Left hindlimb (tissue), 1 donor: ENCODE data around the gene DDX51.

ENCODE experiments used
- DNase-seq: peaks from one replicate; pipeline ENCODE4 v3.0.0-alpha.2; 2018

The DDX51 gene

GRCh38 chr12:132152953-132153352, 8.8 kb upstream of the DDX51 start:
- DNase-seq, result no peak

- DNase-seq, result no peak
Measured at GRCh38 chr12:132152411-132152821, 8.3 kb upstream of the DDX51 start.

GRCh38 chr12:132151766-132152410, 7.8 kb upstream of the DDX51 start:
- DNase-seq, result no peak

- DNase-seq, result no peak
Measured at GRCh38 chr12:132151145-132151765, 7.1 kb upstream of the DDX51 start.

DNA sequence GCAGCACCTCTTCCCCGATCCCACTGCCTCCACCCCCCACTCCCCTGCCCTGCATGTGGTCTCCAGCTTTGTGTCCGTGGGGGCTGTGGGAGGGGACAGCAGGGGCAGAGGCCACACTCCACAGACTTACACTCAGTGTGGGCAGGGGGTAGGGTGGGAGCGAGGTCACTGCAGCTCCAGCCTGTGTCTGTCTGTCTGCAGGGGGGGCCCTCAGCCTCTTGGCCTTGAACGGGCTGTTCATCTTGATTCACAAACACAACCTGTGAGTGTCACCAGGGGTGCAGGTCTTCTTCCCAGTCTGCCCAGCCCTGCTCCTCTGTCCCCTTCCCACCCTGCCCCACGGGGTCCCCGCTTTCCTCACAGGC, 6.6 kb upstream of the DDX51 start:
- DNase-seq, result no peak

DNA sequence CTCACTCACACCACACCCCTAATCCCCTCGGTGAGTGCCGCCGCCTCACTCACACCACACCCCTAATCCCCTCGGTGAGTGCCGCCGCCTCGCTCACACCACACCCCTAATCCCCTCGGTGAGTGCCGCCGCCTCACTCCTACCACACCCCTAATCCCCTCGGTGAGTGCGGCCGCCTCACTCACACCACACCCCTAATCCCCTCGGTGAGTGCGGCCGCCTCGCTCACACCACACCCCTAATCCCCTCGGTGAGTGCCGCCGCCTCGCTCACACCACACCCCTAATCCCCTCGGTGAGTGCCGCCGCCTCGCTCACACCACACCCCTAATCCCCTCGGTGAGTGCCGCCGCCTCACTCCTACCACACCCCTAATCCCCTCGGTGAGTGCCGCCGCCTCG, 5.4 kb upstream of the DDX51 start:
- DNase-seq, result peak; percentile 13

GRCh38 chr12:132148368-132149045, 4.4 kb upstream of the DDX51 start:
- DNase-seq, result peak; percentile 20

DNA sequence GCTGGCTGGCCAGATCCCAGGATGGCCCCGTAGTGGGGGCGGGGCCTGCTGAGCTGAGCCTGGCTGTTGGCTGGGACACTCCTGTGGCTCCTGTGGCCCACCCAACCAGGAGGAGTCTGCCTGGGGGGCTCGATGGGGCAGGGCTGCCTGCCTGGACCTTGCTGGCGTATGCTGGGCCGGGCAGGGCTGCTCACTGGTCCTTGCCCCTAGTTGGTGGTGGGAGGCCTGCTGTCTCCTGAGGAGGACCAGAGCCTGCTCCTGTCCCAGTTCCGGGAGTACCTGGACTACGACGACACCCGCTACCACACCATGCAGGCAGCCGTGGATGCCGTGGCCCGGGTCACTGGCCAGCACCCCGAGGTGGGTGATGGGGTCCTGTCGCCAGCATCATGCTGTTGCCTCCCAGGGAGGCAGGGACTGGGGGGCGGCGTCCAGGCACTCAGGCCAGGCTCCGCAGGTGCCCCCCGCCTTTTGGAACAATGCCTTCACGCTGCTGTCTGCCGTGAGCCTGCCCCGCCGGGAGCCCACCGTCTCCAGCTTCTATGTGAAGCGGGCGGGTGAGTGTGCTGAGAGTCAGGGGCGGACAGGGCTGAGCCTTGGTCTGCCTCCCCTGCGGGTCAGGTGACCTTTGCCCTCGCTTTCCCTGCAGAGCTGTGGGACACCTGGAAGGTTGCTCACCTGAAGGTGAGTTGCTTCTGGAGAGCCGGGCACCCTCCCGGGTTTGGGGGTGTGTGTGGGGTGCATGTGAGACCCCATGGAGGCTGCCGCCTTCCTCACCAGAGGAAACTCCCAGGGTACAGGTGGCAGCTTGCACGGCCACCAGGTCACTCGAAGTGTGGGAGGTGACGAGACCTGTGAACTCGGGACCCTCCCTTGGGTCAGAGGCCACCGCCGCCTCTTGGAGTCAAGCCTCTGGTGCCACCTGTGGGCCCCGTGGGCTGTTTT, 3.6 kb upstream of the DDX51 start:
- DNase-seq, result peak; percentile 32

GRCh38 chr12:132146772-132147422, 2.8 kb upstream of the DDX51 start:
- peak; percentile 30 for DNase-seq

GRCh38 chr12:132146098-132146497, 2.0 kb upstream of the DDX51 start:
- peak; percentile 6 for DNase-seq

- DNase-seq, result no peak
Measured at GRCh38 chr12:132145334-132145733, 1.2 kb upstream of the DDX51 start.

- peak; percentile 34 for DNase-seq
Measured at GRCh38 chr12:132144810-132145168, 670 bp upstream of the DDX51 start.

GRCh38 chr12:132143336-132144071, 615 bp downstream of the DDX51 start:
- DNase-seq, result no peak

DNA sequence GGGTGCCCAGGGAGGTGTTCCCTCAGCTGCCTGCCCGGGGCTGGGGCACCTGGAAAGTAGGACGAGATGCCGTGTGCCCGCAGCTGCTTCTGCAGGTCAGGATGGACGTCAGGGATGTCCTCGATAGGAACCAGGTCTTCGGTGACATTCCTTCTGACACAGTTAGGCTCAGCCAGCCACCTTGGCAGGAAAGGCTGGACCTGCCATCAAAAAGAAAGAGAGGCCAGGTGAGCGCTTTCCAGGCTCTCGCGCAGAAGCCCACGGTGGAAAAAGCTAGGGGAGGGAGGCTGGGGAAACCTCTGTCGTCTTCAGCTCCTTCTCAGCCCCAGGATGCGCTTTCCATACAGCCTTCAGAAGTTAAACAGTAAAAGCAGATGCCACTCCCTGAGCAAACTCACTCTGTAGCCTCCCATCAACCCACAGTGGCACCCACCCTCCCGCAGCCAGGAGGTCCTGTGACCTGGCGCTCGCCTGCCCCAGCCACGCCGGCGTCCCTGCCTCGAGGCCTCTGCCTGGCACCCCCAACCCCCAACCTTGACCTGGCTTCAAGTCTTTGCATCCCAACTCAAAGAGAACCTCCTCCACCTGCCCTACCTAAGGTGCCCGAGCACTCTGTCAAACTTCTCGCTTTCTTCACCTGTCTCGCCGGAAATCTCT, 1.3 kb downstream of the DDX51 start:
- no peak for DNase-seq

- no peak for DNase-seq
Measured at GRCh38 chr12:132141976-132142678, 2.0 kb downstream of the DDX51 start.

GRCh38 chr12:132140918-132141841, 2.9 kb downstream of the DDX51 start:
- DNase-seq, result no peak

- no peak for DNase-seq
Measured at GRCh38 chr12:132140501-132140900, 3.6 kb downstream of the DDX51 start.

DNA sequence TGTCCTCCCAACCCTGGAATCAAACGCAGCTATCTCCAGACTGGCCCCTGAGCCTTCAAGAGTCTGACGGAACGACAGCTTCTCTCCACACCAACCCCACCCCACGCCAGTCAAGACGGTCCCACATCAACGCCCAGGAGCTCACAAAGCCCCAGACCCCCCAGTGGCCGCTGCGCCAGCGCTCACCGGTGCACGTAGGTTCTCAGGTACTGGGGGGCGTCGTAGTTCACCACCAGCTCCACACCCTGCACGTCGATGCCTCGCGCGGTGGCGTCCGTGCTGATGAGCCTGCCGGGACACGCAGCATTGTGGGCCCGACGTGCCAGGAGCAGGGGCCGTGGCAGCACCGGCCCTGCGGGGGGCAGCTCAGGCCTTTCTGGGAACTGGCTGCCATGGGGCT, 4.2 kb downstream of the DDX51 start:
- DNase-seq, result no peak
